H1 (cell line): ENCODE results near the gene APOBEC3H. TPM values are rescaled to one million over a fixed set of nuclear protein-coding genes. Genes with fewer than 3 reads are reported as not detected.

ENCODE experiments used
- FOSL1 ChIP-seq: IDR thresholded peaks from 2 replicates; pipeline ENCODE4 v1.6.1; 2011; ENCODE audit warnings: mild to moderate bottlenecking, low read depth, low read length, moderate library complexity; ENCODE audit not compliant: insufficient read depth
- POLR2AphosphoS5 ChIP-seq: IDR thresholded peaks from 2 replicates; pipeline ENCODE4 v1.6.1; 2011; ENCODE audit warnings: low read depth, low read length
- RXRA ChIP-seq: IDR thresholded peaks from 2 replicates; pipeline ENCODE4 v1.6.1; 2011; ENCODE audit warnings: low read depth, mild to moderate bottlenecking, low read length, moderate library complexity; ENCODE audit not compliant: insufficient read depth
- SIN3A ChIP-seq, 2 experiments: IDR thresholded peaks in 1 of 2; conservative IDR thresholded peaks in 1 of 2; 2 replicates each; pipeline ENCODE4 v1.6.1; 2011 to 2012; ENCODE audit warnings: low read length in 2 of 2, improper control_type of control experiment in 1 of 2, low read depth in 1 of 2, mild to moderate bottlenecking in 1 of 2
- SIRT6 ChIP-seq: IDR thresholded peaks from one replicate; pipeline ENCODE4 v1.7.1; 2012; ENCODE audit warnings: low read length, inconsistent platforms
- SP4 ChIP-seq: IDR thresholded peaks from 2 replicates; pipeline ENCODE4 v1.6.1; 2012; ENCODE audit warnings: low read length, inconsistent platforms
- polyA plus RNA-seq, 7 experiments: library from polyadenylated mRNA; depleted of rRNA in 3 of 7; stranded (reverse) in 5 of 7; unstranded in 2 of 7; fragments of >200 nt in 5 of 7; fragments of 200-250 nt in 2 of 7; gene quantifications; 1 replicate in 5 of 7; 2 replicates in 1 of 7; 4 replicates in 1 of 7; pipeline versions ENCODE4 v1.2.1 to v1.2.3, GENCODE V29; 2011 to 2013; ENCODE audit warnings: missing spikeins in 2 of 7, mixed read lengths in 2 of 7
- total RNA-seq: library from RNA; stranded (reverse); fragmentation: NEBNext Ultra II Directional; extraction: Animal tissue kit (Norgen Biotek cat#: 25700); gene quantifications from 2 replicates; pipeline ENCODE4 v1.2.1, GENCODE V29; 2021
- TF ChIP-seq, protein P1 (sequence below): fragments of 300-600 bp; sonication (generic); IDR thresholded peaks from 2 replicates; pipeline ENCODE4 v1.7.1; 2012; ENCODE audit warnings: low read length, moderate library complexity, mild to moderate bottlenecking, inconsistent platforms; ENCODE audit not compliant: insufficient replicate concordance

APOBEC3H gene
- total and polyA plus RNA-seq, 2 of the 8 experiments (the other 6 are each of a cell fraction or from before 2014, with no cell fraction given): 0.47 to 0.56 TPM

DNA sequence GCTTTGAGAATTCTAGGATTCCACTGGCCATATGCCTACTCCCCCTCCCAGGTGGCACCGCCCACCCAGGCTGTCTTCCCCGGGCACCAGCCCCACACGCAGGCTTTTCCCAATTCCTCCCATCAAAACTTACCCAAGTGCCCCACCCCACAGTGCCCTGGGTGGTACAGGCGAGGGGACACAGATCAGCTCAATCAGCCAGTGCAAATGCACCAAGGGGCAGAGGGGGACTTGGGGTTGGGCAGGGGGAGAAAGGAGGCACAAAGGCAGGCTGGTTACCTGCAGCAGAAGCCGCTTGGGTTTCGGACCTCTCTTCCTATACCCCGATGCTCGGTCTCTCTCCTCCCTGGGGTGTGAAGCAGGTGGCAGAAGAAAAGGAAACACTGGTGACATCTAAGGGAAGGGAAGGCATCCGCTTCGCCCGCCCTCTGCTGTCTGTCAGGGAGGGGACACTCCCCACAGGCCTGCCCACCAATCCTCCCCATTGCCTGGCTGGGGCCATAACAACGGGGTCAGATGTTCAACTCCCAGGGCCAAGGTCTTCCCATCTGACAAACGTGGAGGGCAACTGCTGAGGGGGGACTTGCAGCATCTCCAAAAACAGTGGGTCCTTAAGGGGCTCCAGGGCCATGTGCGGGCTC is 41.4 kb downstream of the APOBEC3H start (continued):
- TF ChIP-seq, protein P1, sequence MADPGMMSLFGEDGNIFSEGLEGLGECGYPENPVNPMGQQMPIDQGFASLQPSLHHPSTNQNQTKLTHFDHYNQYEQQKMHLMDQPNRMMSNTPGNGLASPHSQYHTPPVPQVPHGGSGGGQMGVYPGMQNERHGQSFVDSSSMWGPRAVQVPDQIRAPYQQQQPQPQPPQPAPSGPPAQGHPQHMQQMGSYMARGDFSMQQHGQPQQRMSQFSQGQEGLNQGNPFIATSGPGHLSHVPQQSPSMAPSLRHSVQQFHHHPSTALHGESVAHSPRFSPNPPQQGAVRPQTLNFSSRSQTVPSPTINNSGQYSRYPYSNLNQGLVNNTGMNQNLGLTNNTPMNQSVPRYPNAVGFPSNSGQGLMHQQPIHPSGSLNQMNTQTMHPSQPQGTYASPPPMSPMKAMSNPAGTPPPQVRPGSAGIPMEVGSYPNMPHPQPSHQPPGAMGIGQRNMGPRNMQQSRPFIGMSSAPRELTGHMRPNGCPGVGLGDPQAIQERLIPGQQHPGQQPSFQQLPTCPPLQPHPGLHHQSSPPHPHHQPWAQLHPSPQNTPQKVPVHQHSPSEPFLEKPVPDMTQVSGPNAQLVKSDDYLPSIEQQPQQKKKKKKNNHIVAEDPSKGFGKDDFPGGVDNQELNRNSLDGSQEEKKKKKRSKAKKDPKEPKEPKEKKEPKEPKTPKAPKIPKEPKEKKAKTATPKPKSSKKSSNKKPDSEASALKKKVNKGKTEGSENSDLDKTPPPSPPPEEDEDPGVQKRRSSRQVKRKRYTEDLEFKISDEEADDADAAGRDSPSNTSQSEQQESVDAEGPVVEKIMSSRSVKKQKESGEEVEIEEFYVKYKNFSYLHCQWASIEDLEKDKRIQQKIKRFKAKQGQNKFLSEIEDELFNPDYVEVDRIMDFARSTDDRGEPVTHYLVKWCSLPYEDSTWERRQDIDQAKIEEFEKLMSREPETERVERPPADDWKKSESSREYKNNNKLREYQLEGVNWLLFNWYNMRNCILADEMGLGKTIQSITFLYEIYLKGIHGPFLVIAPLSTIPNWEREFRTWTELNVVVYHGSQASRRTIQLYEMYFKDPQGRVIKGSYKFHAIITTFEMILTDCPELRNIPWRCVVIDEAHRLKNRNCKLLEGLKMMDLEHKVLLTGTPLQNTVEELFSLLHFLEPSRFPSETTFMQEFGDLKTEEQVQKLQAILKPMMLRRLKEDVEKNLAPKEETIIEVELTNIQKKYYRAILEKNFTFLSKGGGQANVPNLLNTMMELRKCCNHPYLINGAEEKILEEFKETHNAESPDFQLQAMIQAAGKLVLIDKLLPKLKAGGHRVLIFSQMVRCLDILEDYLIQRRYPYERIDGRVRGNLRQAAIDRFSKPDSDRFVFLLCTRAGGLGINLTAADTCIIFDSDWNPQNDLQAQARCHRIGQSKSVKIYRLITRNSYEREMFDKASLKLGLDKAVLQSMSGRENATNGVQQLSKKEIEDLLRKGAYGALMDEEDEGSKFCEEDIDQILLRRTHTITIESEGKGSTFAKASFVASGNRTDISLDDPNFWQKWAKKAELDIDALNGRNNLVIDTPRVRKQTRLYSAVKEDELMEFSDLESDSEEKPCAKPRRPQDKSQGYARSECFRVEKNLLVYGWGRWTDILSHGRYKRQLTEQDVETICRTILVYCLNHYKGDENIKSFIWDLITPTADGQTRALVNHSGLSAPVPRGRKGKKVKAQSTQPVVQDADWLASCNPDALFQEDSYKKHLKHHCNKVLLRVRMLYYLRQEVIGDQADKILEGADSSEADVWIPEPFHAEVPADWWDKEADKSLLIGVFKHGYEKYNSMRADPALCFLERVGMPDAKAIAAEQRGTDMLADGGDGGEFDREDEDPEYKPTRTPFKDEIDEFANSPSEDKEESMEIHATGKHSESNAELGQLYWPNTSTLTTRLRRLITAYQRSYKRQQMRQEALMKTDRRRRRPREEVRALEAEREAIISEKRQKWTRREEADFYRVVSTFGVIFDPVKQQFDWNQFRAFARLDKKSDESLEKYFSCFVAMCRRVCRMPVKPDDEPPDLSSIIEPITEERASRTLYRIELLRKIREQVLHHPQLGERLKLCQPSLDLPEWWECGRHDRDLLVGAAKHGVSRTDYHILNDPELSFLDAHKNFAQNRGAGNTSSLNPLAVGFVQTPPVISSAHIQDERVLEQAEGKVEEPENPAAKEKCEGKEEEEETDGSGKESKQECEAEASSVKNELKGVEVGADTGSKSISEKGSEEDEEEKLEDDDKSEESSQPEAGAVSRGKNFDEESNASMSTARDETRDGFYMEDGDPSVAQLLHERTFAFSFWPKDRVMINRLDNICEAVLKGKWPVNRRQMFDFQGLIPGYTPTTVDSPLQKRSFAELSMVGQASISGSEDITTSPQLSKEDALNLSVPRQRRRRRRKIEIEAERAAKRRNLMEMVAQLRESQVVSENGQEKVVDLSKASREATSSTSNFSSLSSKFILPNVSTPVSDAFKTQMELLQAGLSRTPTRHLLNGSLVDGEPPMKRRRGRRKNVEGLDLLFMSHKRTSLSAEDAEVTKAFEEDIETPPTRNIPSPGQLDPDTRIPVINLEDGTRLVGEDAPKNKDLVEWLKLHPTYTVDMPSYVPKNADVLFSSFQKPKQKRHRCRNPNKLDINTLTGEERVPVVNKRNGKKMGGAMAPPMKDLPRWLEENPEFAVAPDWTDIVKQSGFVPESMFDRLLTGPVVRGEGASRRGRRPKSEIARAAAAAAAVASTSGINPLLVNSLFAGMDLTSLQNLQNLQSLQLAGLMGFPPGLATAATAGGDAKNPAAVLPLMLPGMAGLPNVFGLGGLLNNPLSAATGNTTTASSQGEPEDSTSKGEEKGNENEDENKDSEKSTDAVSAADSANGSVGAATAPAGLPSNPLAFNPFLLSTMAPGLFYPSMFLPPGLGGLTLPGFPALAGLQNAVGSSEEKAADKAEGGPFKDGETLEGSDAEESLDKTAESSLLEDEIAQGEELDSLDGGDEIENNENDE: no peak
- TF ChIP-seq SP4: no peak
- TF ChIP-seq RXRA: no peak
- no peak for TF ChIP-seq SIRT6
- TF ChIP-seq FOSL1: no peak
- TF ChIP-seq POLR2AphosphoS5: no peak
- TF ChIP-seq SIN3A (conservative IDR thresholded peaks at IDR 0.05 in 1 of 2, IDR thresholded peaks at IDR 0.05 in 1 of 2; ENCODE audit: low read depth in 1 of 2, low read length in 2 of 2): no peak
- TF ChIP-seq, all 59 proteins: peak for 0
